Mammary epithelial cell (primary cell): ENCODE measurements around the gene NLN.
"Not testable (repeated sequence)": the region's sequence is repeated elsewhere in the genome, so short reads cannot be mapped to it uniquely, and the experiment has no call there.

Experiments
- CTCF ChIP-seq, 2 donors: IDR thresholded peaks in 1 of 2; conservative IDR thresholded peaks in 1 of 2; 2 replicates each; pipeline ENCODE4 v1.5.1; 2011 to 2012; ENCODE audit warnings: inconsistent platforms in 2 of 2, low read length in 2 of 2, mild to moderate bottlenecking in 2 of 2, control low read depth in 1 of 2, low read depth in 1 of 2; ENCODE audit not compliant: insufficient read depth in 1 of 2; ENCODE audit errors: extremely low read depth in 1 of 2
- EZH2 ChIP-seq: IDR thresholded peaks from 2 replicates; pipeline ENCODE4 v1.6.1; 2012; ENCODE audit warnings: low read length, inconsistent platforms, borderline replicate concordance

DNA sequence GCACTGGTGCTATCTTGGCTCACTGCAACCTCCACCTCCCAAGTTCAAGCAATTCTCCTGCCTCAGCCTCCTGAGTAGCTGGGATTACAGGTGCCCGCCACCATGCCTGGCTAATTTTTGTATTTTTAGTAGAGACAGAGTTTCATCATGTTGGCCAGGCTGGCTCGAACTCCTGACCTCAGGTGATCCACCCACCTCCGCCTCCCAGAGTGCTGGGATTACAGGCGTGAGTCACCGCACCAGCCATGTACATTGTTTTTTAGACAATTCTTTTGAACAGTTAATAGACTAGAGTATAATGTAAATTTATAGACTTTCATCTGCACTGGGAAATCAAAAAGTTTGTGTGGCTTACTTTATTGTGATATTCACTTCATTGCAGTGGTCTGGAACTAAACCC, 85.5 kb downstream of the NLN start:
- TF ChIP-seq CTCF (conservative IDR thresholded peaks at IDR 0.05 in 1 of 2, IDR thresholded peaks at IDR 0.05 in 1 of 2; ENCODE audit: extremely low read depth in 1 of 2, insufficient read depth in 1 of 2, low read depth in 1 of 2, low read length in 2 of 2); EZH2: not testable (repeated sequence)
